ENCODE measurements around the gene CDH2.

CDH2 gene

DNA sequence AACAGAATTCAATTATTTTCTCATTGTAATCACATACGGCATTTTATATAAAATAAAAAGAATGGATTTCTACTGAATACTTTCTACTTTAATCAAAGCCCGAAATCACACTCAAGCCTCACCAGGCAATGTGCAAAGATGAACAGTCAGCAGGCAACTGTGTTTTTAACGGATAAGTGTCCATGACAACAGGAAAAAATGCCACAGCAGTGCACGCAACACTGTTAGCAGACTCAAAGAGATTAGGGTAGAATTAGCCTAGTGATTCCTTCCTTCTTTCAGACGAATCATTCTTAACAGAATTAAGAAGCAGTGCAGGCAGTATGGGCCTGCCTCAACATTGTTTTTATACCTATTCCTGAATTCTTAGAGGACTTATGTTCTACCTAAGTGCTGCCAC, 135.6 kb downstream of the CDH2 start:
- no peaks in the 10 kb centered on the region for H3K79me1 ChIP-seq (ENCODE audit: low read length)
- no peak overlapping the region for H3K23ac ChIP-seq (ENCODE audit: low read length)
- no peak overlapping the region for H4K91ac ChIP-seq (ENCODE audit: low read depth, low read length)
- H4K8ac ChIP-seq (ENCODE audit: low read depth, low read length): no peak overlapping the region
- H3K14ac ChIP-seq (ENCODE audit: low read length): no peak overlapping the region
- no peaks in the 10 kb centered on the region for H3K9me3 ChIP-seq (ENCODE audit: insufficient read depth, low read depth, low read length)
- H2BK5ac ChIP-seq (ENCODE audit: low read depth, low read length, poor library complexity): no peak overlapping the region
- H2BK12ac ChIP-seq (ENCODE audit: low read length): no peak overlapping the region
- H2AK5ac ChIP-seq (ENCODE audit: low read length): no peak overlapping the region
- no peaks in the 10 kb centered on the region for H3K36me3 ChIP-seq (ENCODE audit: control insufficient read depth in 1 of 2, insufficient read depth in 2 of 2, low read length in 2 of 2)
- H3K4me2 ChIP-seq (ENCODE audit: low read length): no peak overlapping the region
- DNase-seq: peak in 1 of 2 donors; percentile 18
- no CpG with 5 or more reads among the region's 5 CpGs for WGBS (ENCODE audit: extremely low coverage, insufficient coverage, insufficient read length)
- no peaks in the 10 kb centered on the region for H3K27me3 ChIP-seq (ENCODE audit: insufficient read depth, low read length)
- no peaks in the 10 kb centered on the region for H3K4me1 ChIP-seq (ENCODE audit: control insufficient read depth in 1 of 2, insufficient read depth in 2 of 2, low read length in 2 of 2)
- no peak overlapping the region for H3K4ac ChIP-seq (ENCODE audit: low read depth, low read length)
- H2AFZ ChIP-seq (ENCODE audit: insufficient read depth, low read length, poor library complexity): no peak overlapping the region
- H3K79me2 ChIP-seq (ENCODE audit: control insufficient read depth, insufficient read depth, low read length, poor library complexity): no peaks in the 10 kb centered on the region
- H3K4me3 ChIP-seq (ENCODE audit: low read depth, low read length): no peak overlapping the region
- H3K27ac ChIP-seq (ENCODE audit: low read depth, low read length): no peak overlapping the region
- H4K12ac ChIP-seq (ENCODE audit: low read depth, low read length): no peak overlapping the region
- H3K9ac ChIP-seq (ENCODE audit: low read length): no peak overlapping the region
- H3K18ac ChIP-seq (ENCODE audit: low read length): no peak overlapping the region
- H2BK120ac ChIP-seq (ENCODE audit: insufficient read depth, low read length, poor library complexity): no peak overlapping the region

DNA sequence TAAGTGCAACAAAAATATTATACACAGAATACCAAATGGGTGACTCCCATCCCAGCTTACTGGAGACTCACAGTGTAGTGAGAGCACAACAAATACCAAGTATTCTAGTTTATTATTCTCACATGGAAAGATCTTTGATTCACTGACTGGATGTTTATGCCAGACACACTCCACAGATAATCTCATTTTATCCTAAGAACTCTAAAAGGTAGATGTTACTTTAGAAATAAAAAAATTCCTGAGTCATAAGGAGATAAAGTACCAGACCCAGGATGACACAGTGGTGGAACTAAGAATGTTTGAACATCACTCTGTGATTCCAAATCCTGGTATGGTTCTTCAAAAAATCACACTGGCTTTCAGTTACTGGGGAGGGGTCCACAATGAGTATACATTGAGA, 136.2 kb downstream of the CDH2 start:
- Histone ChIP-seq H2BK120ac (ENCODE audit: insufficient read depth, low read length, poor library complexity) (no peak overlapping the region), H4K91ac (ENCODE audit: low read depth, low read length) (no peak overlapping the region), H4K12ac (ENCODE audit: low read depth, low read length) (no peak overlapping the region), H3K14ac (ENCODE audit: low read length) (no peak overlapping the region), H2BK12ac (ENCODE audit: low read length) (no peak overlapping the region), H3K4me1 (ENCODE audit: control insufficient read depth in 1 of 2, insufficient read depth in 2 of 2, low read length in 2 of 2) (no peaks in the 10 kb centered on the region), H3K4ac (ENCODE audit: low read depth, low read length) (no peak overlapping the region), H3K27ac (ENCODE audit: low read depth, low read length) (no peak overlapping the region), H3K79me2 (ENCODE audit: control insufficient read depth, insufficient read depth, low read length, poor library complexity) (no peaks in the 10 kb centered on the region), H3K27me3 (ENCODE audit: insufficient read depth, low read length) (no peaks in the 10 kb centered on the region), H3K4me3 (ENCODE audit: low read depth, low read length) (no peak overlapping the region), H3K23ac (ENCODE audit: low read length) (no peak overlapping the region), H3K4me2 (ENCODE audit: low read length) (no peak overlapping the region), H2AK5ac (ENCODE audit: low read length) (no peak overlapping the region), H3K79me1 (ENCODE audit: low read length) (no peaks in the 10 kb centered on the region), H2BK5ac (ENCODE audit: low read depth, low read length, poor library complexity) (no peak overlapping the region), H3K9ac (ENCODE audit: low read length) (no peak overlapping the region), H4K8ac (ENCODE audit: low read depth, low read length) (no peak overlapping the region), H3K18ac (ENCODE audit: low read length) (no peak overlapping the region), H2AFZ (ENCODE audit: insufficient read depth, low read length, poor library complexity) (no peak overlapping the region), H3K36me3 (ENCODE audit: control insufficient read depth in 1 of 2, insufficient read depth in 2 of 2, low read length in 2 of 2) (no peaks in the 10 kb centered on the region), H3K9me3 (ENCODE audit: insufficient read depth, low read depth, low read length) (no peaks in the 10 kb centered on the region)
- DNase-seq: no peak

DNA sequence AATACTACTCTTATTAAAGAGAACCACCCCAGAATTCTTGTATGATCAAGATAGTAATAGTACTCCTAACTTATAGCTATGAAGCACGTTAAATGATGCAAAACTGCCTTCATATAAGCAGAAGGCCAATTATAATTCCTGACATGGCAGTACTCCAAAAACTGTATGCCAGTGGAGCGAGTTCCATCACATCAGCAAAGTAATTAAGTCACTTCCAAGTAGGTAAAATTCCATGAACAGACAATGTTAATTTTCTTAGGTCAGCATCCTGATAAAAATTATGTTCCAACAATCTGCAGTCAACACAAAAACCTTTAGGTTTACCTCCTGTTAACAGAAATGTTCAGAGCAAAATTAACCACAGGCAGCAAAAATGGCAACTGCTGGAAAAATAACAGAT, 136.7 kb downstream of the CDH2 start:
- H3K23ac ChIP-seq (ENCODE audit: low read length): no peak overlapping the region
- H4K12ac ChIP-seq (ENCODE audit: low read depth, low read length): no peak overlapping the region
- no peaks in the 10 kb centered on the region for H3K79me1 ChIP-seq (ENCODE audit: low read length)
- no peak overlapping the region for H4K8ac ChIP-seq (ENCODE audit: low read depth, low read length)
- H3K18ac ChIP-seq (ENCODE audit: low read length): no peak overlapping the region
- no peak overlapping the region for H3K4me2 ChIP-seq (ENCODE audit: low read length)
- no peak overlapping the region for H3K9ac ChIP-seq (ENCODE audit: low read length)
- no peak overlapping the region for H2BK5ac ChIP-seq (ENCODE audit: low read depth, low read length, poor library complexity)
- H3K4me3 ChIP-seq (ENCODE audit: low read depth, low read length): no peak overlapping the region
- H2AFZ ChIP-seq (ENCODE audit: insufficient read depth, low read length, poor library complexity): no peak overlapping the region
- H3K27ac ChIP-seq (ENCODE audit: low read depth, low read length): no peak overlapping the region
- no peaks in the 10 kb centered on the region for H3K27me3 ChIP-seq (ENCODE audit: insufficient read depth, low read length)
- no peak overlapping the region for H3K14ac ChIP-seq (ENCODE audit: low read length)
- no peaks in the 10 kb centered on the region for H3K9me3 ChIP-seq (ENCODE audit: insufficient read depth, low read depth, low read length)
- H3K79me2 ChIP-seq (ENCODE audit: control insufficient read depth, insufficient read depth, low read length, poor library complexity): no peaks in the 10 kb centered on the region
- no peaks in the 10 kb centered on the region for H3K36me3 ChIP-seq (ENCODE audit: control insufficient read depth in 1 of 2, insufficient read depth in 2 of 2, low read length in 2 of 2)
- H4K91ac ChIP-seq (ENCODE audit: low read depth, low read length): no peak overlapping the region
- no peak for DNase-seq
- no peak overlapping the region for H2BK12ac ChIP-seq (ENCODE audit: low read length)
- no peak overlapping the region for H3K4ac ChIP-seq (ENCODE audit: low read depth, low read length)
- H3K4me1 ChIP-seq (ENCODE audit: control insufficient read depth in 1 of 2, insufficient read depth in 2 of 2, low read length in 2 of 2): no peaks in the 10 kb centered on the region
- H2BK120ac ChIP-seq (ENCODE audit: insufficient read depth, low read length, poor library complexity): no peak overlapping the region
- no peak overlapping the region for H2AK5ac ChIP-seq (ENCODE audit: low read length)
- WGBS (ENCODE audit: extremely low coverage, insufficient coverage, insufficient read length): no CpG with 5 or more reads among the region's 2 CpGs

DNA sequence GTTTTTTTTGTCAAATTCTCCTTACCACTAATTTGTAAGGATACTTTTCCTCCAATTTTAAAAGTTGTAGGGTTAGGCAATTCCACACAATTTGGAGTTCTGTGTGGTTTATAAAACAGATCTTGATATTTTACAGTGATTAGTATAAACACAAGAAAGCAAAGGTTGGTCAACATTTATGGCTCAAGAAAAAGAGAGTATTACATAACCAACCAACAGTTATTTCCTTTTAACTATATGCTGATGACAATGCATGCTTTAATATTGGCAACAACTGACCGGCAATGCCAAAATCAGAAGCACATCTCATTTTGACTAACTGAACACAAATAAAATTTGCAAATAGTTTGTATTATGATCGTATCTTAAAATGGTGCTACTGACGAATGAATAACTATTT, 137.2 kb downstream of the CDH2 start:
- no peaks in the 10 kb centered on the region for H3K79me2 ChIP-seq (ENCODE audit: control insufficient read depth, insufficient read depth, low read length, poor library complexity)
- H2BK12ac ChIP-seq (ENCODE audit: low read length): no peak overlapping the region
- no peak overlapping the region for H2AFZ ChIP-seq (ENCODE audit: insufficient read depth, low read length, poor library complexity)
- H4K12ac ChIP-seq (ENCODE audit: low read depth, low read length): no peak overlapping the region
- no peak overlapping the region for H4K8ac ChIP-seq (ENCODE audit: low read depth, low read length)
- no peak overlapping the region for H4K91ac ChIP-seq (ENCODE audit: low read depth, low read length)
- H3K4ac ChIP-seq (ENCODE audit: low read depth, low read length): no peak overlapping the region
- H2BK120ac ChIP-seq (ENCODE audit: insufficient read depth, low read length, poor library complexity): no peak overlapping the region
- no peak overlapping the region for H3K9ac ChIP-seq (ENCODE audit: low read length)
- no peak overlapping the region for H3K23ac ChIP-seq (ENCODE audit: low read length)
- H3K9me3 ChIP-seq (ENCODE audit: insufficient read depth, low read depth, low read length): no peaks in the 10 kb centered on the region
- DNase-seq: no peak
- no peak overlapping the region for H2BK5ac ChIP-seq (ENCODE audit: low read depth, low read length, poor library complexity)
- no CpG with 5 or more reads among the region's 3 CpGs for WGBS (ENCODE audit: extremely low coverage, insufficient coverage, insufficient read length)
- no peak overlapping the region for H3K4me2 ChIP-seq (ENCODE audit: low read length)
- H2AK5ac ChIP-seq (ENCODE audit: low read length): no peak overlapping the region
- H3K18ac ChIP-seq (ENCODE audit: low read length): no peak overlapping the region
- H3K36me3 ChIP-seq (ENCODE audit: control insufficient read depth in 1 of 2, insufficient read depth in 2 of 2, low read length in 2 of 2): no peaks in the 10 kb centered on the region
- H3K4me3 ChIP-seq (ENCODE audit: low read depth, low read length): no peak overlapping the region
- no peak overlapping the region for H3K14ac ChIP-seq (ENCODE audit: low read length)
- no peaks in the 10 kb centered on the region for H3K27me3 ChIP-seq (ENCODE audit: insufficient read depth, low read length)
- H3K4me1 ChIP-seq (ENCODE audit: control insufficient read depth in 1 of 2, insufficient read depth in 2 of 2, low read length in 2 of 2): no peaks in the 10 kb centered on the region
- no peak overlapping the region for H3K27ac ChIP-seq (ENCODE audit: low read depth, low read length)
- H3K79me1 ChIP-seq (ENCODE audit: low read length): no peaks in the 10 kb centered on the region

DNA sequence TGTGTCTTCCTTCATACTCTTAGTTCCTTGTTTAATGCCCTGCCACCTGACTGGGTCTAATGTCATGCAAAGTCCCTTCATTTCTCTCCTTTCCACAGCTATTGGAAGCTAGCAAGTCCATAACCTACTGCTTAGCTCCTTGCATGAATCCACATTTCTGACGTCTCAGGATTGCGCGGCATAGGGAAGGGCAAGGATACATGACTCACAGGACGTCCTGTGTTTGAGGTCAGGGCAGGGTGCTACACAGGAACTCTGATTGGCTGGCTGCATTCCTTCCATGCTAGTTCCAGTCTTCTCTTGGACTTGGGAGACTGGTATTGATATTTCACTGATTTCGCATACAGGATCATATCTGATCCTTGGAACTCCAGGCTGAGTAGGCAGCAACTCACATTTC, 137.9 kb downstream of the CDH2 start:
- Histone ChIP-seq H3K36me3 (ENCODE audit: control insufficient read depth in 1 of 2, insufficient read depth in 2 of 2, low read length in 2 of 2) (no peaks in the 10 kb centered on the region), H2BK120ac (ENCODE audit: insufficient read depth, low read length, poor library complexity) (no peak overlapping the region), H3K9me3 (ENCODE audit: insufficient read depth, low read depth, low read length) (no peaks in the 10 kb centered on the region), H3K4me3 (ENCODE audit: low read depth, low read length) (no peak overlapping the region), H2AFZ (ENCODE audit: insufficient read depth, low read length, poor library complexity) (no peak overlapping the region), H4K91ac (ENCODE audit: low read depth, low read length) (no peak overlapping the region), H3K9ac (ENCODE audit: low read length) (no peak overlapping the region), H3K23ac (ENCODE audit: low read length) (no peak overlapping the region), H3K18ac (ENCODE audit: low read length) (no peak overlapping the region), H4K12ac (ENCODE audit: low read depth, low read length) (no peak overlapping the region), H2BK12ac (ENCODE audit: low read length) (no peak overlapping the region), H3K79me2 (ENCODE audit: control insufficient read depth, insufficient read depth, low read length, poor library complexity) (no peaks in the 10 kb centered on the region), H3K4me2 (ENCODE audit: low read length) (no peak overlapping the region), H3K14ac (ENCODE audit: low read length) (no peak overlapping the region), H3K27me3 (ENCODE audit: insufficient read depth, low read length) (no peaks in the 10 kb centered on the region), H3K4ac (ENCODE audit: low read depth, low read length) (no peak overlapping the region), H2BK5ac (ENCODE audit: low read depth, low read length, poor library complexity) (no peak overlapping the region), H3K4me1 (ENCODE audit: control insufficient read depth in 1 of 2, insufficient read depth in 2 of 2, low read length in 2 of 2) (no peaks in the 10 kb centered on the region), H3K79me1 (ENCODE audit: low read length) (no peaks in the 10 kb centered on the region), H3K27ac (ENCODE audit: low read depth, low read length) (no peak overlapping the region), H2AK5ac (ENCODE audit: low read length) (no peak overlapping the region), H4K8ac (ENCODE audit: low read depth, low read length) (no peak overlapping the region)
- DNase-seq: peak; percentile 9 to 38
- WGBS (ENCODE audit: extremely low coverage, insufficient coverage, insufficient read length): no CpG with 5 or more reads among the region's 5 CpGs

Data from trophoblast cell (in vitro differentiated cells and primary cell).